NCI-H526 (cell line): ENCODE data around the gene TRIP12.

ENCODE experiments used
- DNase-seq, 2 experiments: peaks; one replicate each; lab custom pipeline; 2025; lab: John Stamatoyannopoulos, UW

The TRIP12 gene

GRCh38 chr2:229715895-229716507 lies 205.8 kb downstream of the TRIP12 start:
- peak; percentile 33 to 74 for DNase-seq

DNA sequence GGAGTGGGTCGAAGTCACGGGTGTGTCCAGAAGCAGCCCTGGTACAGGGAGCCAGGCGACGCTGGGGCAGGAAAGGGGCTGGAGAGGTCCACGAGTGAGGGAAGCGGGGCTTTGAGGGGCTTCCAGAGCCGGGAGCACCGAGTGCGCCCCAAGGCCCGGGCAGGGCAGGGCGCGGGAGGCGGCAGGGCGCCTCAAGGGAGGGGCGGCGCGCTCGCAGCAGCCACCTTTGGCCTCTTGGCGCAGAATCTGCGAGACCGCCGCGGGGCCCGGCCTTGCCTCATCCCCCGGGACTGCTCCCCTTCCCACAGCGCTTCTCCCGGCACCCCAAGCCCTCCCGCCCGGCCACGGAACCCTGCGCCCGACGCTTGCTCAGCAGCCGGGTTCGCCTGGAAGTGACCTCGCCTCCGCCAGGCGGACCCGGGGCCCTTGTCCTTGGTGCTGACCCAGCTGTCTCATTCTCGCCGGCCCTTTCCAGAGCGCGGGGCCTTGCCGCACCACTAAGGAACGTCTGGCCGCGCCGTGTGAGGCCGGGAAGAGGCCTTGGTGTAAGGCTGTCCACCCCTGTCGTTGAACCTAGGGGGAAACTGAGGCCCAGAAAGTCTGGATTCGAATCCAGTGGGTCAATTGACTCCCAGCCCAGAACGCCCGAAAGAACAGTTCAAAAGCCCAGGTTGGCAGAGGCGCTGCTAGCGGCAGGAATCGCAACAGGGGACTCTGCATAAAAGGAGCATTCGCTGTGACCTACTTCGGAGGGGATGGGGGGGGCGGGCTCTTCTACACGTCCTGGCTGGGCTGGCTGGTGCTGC lies 206.9 kb downstream of the TRIP12 start:
- DNase-seq: peak in 1 of 2 experiments; percentile 33

- peak in 1 of 2 experiments; percentile 67 for DNase-seq
These were observed 207.6 kb downstream of the TRIP12 start, which contains the start of gene DNER for GRCh38 chr2:229714080-229714735. TSS of gene DNER (minus strand) at chr2:229714555. CDS start at chr2:229714423, 132 bp downstream.
